ENCODE data around the gene CPLANE2.
A peak's percentile ranks its signal among the peaks of the same experiment; 100 is the strongest.
"Not testable (repeated sequence)": the region's sequence is repeated elsewhere in the genome, so short reads cannot be mapped to it uniquely, and the experiment has no call there.

CPLANE2 gene

GRCh38 chr1:16226129-16226489, 10.9 kb downstream of the CPLANE2 start:
- Mint-ChIP-seq H3K4me3 (no peak overlapping the region), H3K36me3 (no peaks in the 10 kb centered on the region), H3K4me1 (no peaks in the 10 kb centered on the region), H3K27ac (no peak overlapping the region), H3K9me3 (no peaks in the 10 kb centered on the region)
- DNase-seq (ENCODE audit: low spot score in 2 of 2) = no peak
- no peak for ATAC-seq

- Mint-ChIP-seq H3K4me1 (peaks cover 8% of the 10 kb centered on the region), H3K9me3 (no peaks in the 10 kb centered on the region), H3K4me3 (no peak overlapping the region), H3K36me3 (no peaks in the 10 kb centered on the region), H3K27ac (no peak overlapping the region)
- no peak for DNase-seq (ENCODE audit: low spot score in 2 of 2)
- ATAC-seq = no peak
Measured at GRCh38 chr1:16224472-16224871, 12.5 kb downstream of the CPLANE2 start.

- H3K9me3 Mint-ChIP-seq; DNase-seq (ENCODE audit: low spot score in 2 of 2); H3K4me3 Mint-ChIP-seq; H3K36me3 Mint-ChIP-seq; H3K27ac Mint-ChIP-seq; ATAC-seq: not testable (repeated sequence)
- H3K4me1 Mint-ChIP-seq = peaks cover 20% of the 10 kb centered on the region
Measured at GRCh38 chr1:16222716-16223115, 14.3 kb downstream of the CPLANE2 start.

GRCh38 chr1:16221499-16221898, 15.5 kb downstream of the CPLANE2 start:
- Mint-ChIP-seq H3K27ac (peak overlapping the region; percentile 0), H3K9me3 (no peaks in the 10 kb centered on the region), H3K36me3 (no peaks in the 10 kb centered on the region), H3K4me3 (no peak overlapping the region), H3K4me1 (peaks cover 20% of the 10 kb centered on the region)
- ATAC-seq (no peak), DNase-seq (ENCODE audit: low spot score in 2 of 2) (no peak)

- peak overlapping the region; percentile 23 for H3K27ac Mint-ChIP-seq
- DNase-seq (ENCODE audit: low spot score in 2 of 2) (no peak), ATAC-seq (no peak)
- H3K4me3 Mint-ChIP-seq = no peak overlapping the region
- H3K9me3 Mint-ChIP-seq = no peaks in the 10 kb centered on the region
- no peaks in the 10 kb centered on the region for H3K36me3 Mint-ChIP-seq
- H3K4me1 Mint-ChIP-seq = peaks cover 29% of the 10 kb centered on the region
Measured at GRCh38 chr1:16219968-16220500, 16.9 kb downstream of the CPLANE2 start.

GRCh38 chr1:16218674-16219071, 18.3 kb downstream of the CPLANE2 start:
- Mint-ChIP-seq H3K4me1 (peaks cover 29% of the 10 kb centered on the region), H3K27ac (no peak overlapping the region), H3K4me3 (peak overlapping the region; percentile 80), H3K36me3 (no peaks in the 10 kb centered on the region), H3K9me3 (no peaks in the 10 kb centered on the region)
- no peak for ATAC-seq
- DNase-seq (ENCODE audit: low spot score in 2 of 2) = no peak

GRCh38 chr1:16218014-16218673, 18.8 kb downstream of the CPLANE2 start:
- Mint-ChIP-seq H3K4me1 (peaks cover 29% of the 10 kb centered on the region), H3K36me3 (no peaks in the 10 kb centered on the region)

GRCh38 chr1:16217061-16217785, 19.8 kb downstream of the CPLANE2 start:
- H3K4me3 Mint-ChIP-seq = peak overlapping the region; percentile 80
- peak; percentile 86 to 95 for DNase-seq (ENCODE audit: low spot score in 2 of 2)
- peaks cover 29% of the 10 kb centered on the region for H3K4me1 Mint-ChIP-seq
- ATAC-seq = peak; percentile 95
- H3K9me3 Mint-ChIP-seq = no peaks in the 10 kb centered on the region
- H3K27ac Mint-ChIP-seq = no peak overlapping the region
- no peaks in the 10 kb centered on the region for H3K36me3 Mint-ChIP-seq

More at GRCh38 chr1:16218014-16218673, 18.8 kb downstream of the CPLANE2 start:
- Mint-ChIP-seq H3K9me3 (no peaks in the 10 kb centered on the region), H3K4me3 (peak overlapping the region; percentile 80), H3K27ac (no peak overlapping the region)
- ATAC-seq (no peak), DNase-seq (ENCODE audit: low spot score in 2 of 2) (no peak)

GRCh38 chr1:16215882-16216753, 20.9 kb downstream of the CPLANE2 start:
- peak; percentile 54 for ATAC-seq
- DNase-seq (ENCODE audit: low spot score in 2 of 2) = peak; percentile 35 to 77
- Mint-ChIP-seq H3K9me3 (no peaks in the 10 kb centered on the region), H3K4me1 (peaks cover 29% of the 10 kb centered on the region), H3K4me3 (peak overlapping the region; percentile 80), H3K27ac (no peak overlapping the region), H3K36me3 (no peaks in the 10 kb centered on the region)

- peaks cover 29% of the 10 kb centered on the region for H3K4me1 Mint-ChIP-seq
- not testable (repeated sequence) for ATAC-seq; H3K36me3 Mint-ChIP-seq; DNase-seq (ENCODE audit: low spot score in 2 of 2); H3K27ac Mint-ChIP-seq; H3K9me3 Mint-ChIP-seq
- H3K4me3 Mint-ChIP-seq = peak overlapping the region; percentile 80
Measured at GRCh38 chr1:16215240-16215639, 21.7 kb downstream of the CPLANE2 start.

- not testable (repeated sequence) for DNase-seq (ENCODE audit: low spot score in 2 of 2); H3K27ac Mint-ChIP-seq; H3K4me3 Mint-ChIP-seq; H3K9me3 Mint-ChIP-seq; ATAC-seq; H3K36me3 Mint-ChIP-seq
- peaks cover 17% of the 10 kb centered on the region for H3K4me1 Mint-ChIP-seq
Measured at GRCh38 chr1:16213544-16213943, 23.4 kb downstream of the CPLANE2 start.

- Mint-ChIP-seq H3K27ac (no peak overlapping the region), H3K9me3 (no peaks in the 10 kb centered on the region), H3K4me3 (no peak overlapping the region), H3K36me3 (no peaks in the 10 kb centered on the region), H3K4me1 (peaks cover 13% of the 10 kb centered on the region)
- no peak for ATAC-seq
- no peak for DNase-seq (ENCODE audit: low spot score in 2 of 2)
Measured at GRCh38 chr1:16213013-16213412, 24.0 kb downstream of the CPLANE2 start.

GRCh38 chr1:16212251-16212961, 24.6 kb downstream of the CPLANE2 start, which contains the start of gene ARHGEF19:
Gene ARHGEF19, minus strand, starts transcription at chr1:16212652. Its CDS starts 3,598 bp downstream, at chr1:16209054.
- no peak for ATAC-seq

GRCh38 chr1:16211824-16212223, 25.2 kb downstream of the CPLANE2 start:
- Mint-ChIP-seq H3K4me3 (no peak overlapping the region), H3K9me3 (no peaks in the 10 kb centered on the region), H3K4me1 (peaks cover 16% of the 10 kb centered on the region), H3K27ac (no peak overlapping the region), H3K36me3 (peaks cover 5% of the 10 kb centered on the region)
- DNase-seq (ENCODE audit: low spot score in 2 of 2) (no peak), ATAC-seq (no peak)

More at GRCh38 chr1:16212251-16212961, 24.6 kb downstream of the CPLANE2 start, which contains the start of gene ARHGEF19:
- DNase-seq (ENCODE audit: low spot score in 2 of 2) = no peak
- peaks cover 2% of the 10 kb centered on the region for H3K36me3 Mint-ChIP-seq
- H3K9me3 Mint-ChIP-seq = no peaks in the 10 kb centered on the region
- no peak within 1 kb of the TSS for H3K27ac Mint-ChIP-seq
- H3K4me1 Mint-ChIP-seq = peaks cover 12% of the 10 kb centered on the region
- H3K4me3 Mint-ChIP-seq = no peak within 1 kb of the TSS
